H1 (cell line): ENCODE data around the gene GHRH.

Experiments used
- EZH2 ChIP-seq: fragments of 200-600 bp; sonication (generic); IDR thresholded peaks from 2 replicates; pipeline ENCODE4 v1.7.1; 2012; ENCODE audit warnings: low read depth, mild to moderate bottlenecking, moderate library complexity, low read length, inconsistent platforms; ENCODE audit not compliant: severe bottlenecking
- GABPA ChIP-seq: IDR thresholded peaks from 2 replicates; pipeline ENCODE4 v1.6.1; 2011; ENCODE audit warnings: mild to moderate bottlenecking, low read length, moderate library complexity, borderline replicate concordance; ENCODE audit not compliant: insufficient read depth
- JUND ChIP-seq: IDR thresholded peaks from 2 replicates; pipeline ENCODE4 v1.6.1; 2011; ENCODE audit warnings: mild to moderate bottlenecking, improper control_type of control experiment, low read length
- NRF1 ChIP-seq: IDR thresholded peaks from 2 replicates; pipeline ENCODE4 v1.6.1; 2011; ENCODE audit warnings: mild to moderate bottlenecking, low read depth, low read length, improper control_type of control experiment
- POLR2A ChIP-seq, 2 experiments: IDR thresholded peaks; 1 replicate in 1 of 2; 2 replicates in 1 of 2; pipeline ENCODE4 v1.6.1; 2011; ENCODE audit warnings: low read depth in 2 of 2, low read length in 2 of 2, mild to moderate bottlenecking in 2 of 2; ENCODE audit errors: control extremely low read depth in 1 of 2
- POLR2AphosphoS5 ChIP-seq: IDR thresholded peaks from 2 replicates; pipeline ENCODE4 v1.6.1; 2011; ENCODE audit warnings: low read depth, low read length
- SP1 ChIP-seq: IDR thresholded peaks from 2 replicates; pipeline ENCODE4 v1.6.1; 2011; ENCODE audit warnings: low read depth, low read length
- TAF7 ChIP-seq: optimal IDR thresholded peaks from 2 replicates; pipeline ENCODE3; 2011; ENCODE audit warnings: low read depth, mild to moderate bottlenecking, inconsistent platforms, low read length, moderate library complexity, borderline replicate concordance
- TF ChIP-seq, protein P1 (sequence below), 3 experiments: IDR thresholded peaks; 1 replicate in 2 of 3; 2 replicates in 1 of 3; pipeline versions ENCODE4 v1.5.1 to v1.6.1; 2011; ENCODE audit warnings: low read length in 3 of 3, mild to moderate bottlenecking in 3 of 3, inconsistent platforms in 2 of 3, low read depth in 1 of 3, moderate library complexity in 1 of 3; ENCODE audit not compliant: insufficient read depth in 1 of 3; ENCODE audit errors: control extremely low read depth in 1 of 3
- TF ChIP-seq, protein P2 (sequence below): IDR thresholded peaks from 2 replicates; pipeline ENCODE4 v1.6.1; 2012; ENCODE audit warnings: inconsistent platforms

DNA sequence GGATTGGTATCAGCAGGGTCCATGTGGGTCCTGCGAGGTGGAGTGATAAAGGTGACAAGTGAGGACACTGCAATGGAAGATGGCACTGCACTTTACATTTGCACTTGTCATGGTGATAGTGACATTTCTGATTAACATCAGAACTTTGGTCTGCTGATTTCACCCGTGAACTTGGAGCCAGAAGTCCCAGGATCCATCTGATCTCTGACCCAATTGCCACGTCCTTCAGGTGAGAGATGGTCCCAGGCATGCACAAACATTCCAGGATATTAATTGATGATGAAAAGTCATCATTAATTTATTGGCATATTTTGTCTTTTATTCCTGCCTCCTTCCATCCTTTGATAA is 9.8 kb upstream of the GHRH start:
- TF ChIP-seq JUND: no peak
- TF ChIP-seq POLR2A (IDR thresholded peaks at IDR 0.05; ENCODE audit: control extremely low read depth in 1 of 2, low read depth in 2 of 2, low read length in 2 of 2): no peak
- TF ChIP-seq SP1: no peak
- TF ChIP-seq TAF7: no peak
- TF ChIP-seq EZH2: no peak
- TF ChIP-seq, protein P1, sequence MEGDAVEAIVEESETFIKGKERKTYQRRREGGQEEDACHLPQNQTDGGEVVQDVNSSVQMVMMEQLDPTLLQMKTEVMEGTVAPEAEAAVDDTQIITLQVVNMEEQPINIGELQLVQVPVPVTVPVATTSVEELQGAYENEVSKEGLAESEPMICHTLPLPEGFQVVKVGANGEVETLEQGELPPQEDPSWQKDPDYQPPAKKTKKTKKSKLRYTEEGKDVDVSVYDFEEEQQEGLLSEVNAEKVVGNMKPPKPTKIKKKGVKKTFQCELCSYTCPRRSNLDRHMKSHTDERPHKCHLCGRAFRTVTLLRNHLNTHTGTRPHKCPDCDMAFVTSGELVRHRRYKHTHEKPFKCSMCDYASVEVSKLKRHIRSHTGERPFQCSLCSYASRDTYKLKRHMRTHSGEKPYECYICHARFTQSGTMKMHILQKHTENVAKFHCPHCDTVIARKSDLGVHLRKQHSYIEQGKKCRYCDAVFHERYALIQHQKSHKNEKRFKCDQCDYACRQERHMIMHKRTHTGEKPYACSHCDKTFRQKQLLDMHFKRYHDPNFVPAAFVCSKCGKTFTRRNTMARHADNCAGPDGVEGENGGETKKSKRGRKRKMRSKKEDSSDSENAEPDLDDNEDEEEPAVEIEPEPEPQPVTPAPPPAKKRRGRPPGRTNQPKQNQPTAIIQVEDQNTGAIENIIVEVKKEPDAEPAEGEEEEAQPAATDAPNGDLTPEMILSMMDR (IDR thresholded peaks at IDR 0.05; ENCODE audit: control extremely low read depth in 1 of 3, insufficient read depth in 1 of 3, low read depth in 1 of 3, low read length in 3 of 3): no peak
- no peak for TF ChIP-seq NRF1
- no peak for TF ChIP-seq GABPA
- TF ChIP-seq, protein P2, sequence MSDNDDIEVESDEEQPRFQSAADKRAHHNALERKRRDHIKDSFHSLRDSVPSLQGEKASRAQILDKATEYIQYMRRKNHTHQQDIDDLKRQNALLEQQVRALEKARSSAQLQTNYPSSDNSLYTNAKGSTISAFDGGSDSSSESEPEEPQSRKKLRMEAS: no peak
- no peak for TF ChIP-seq POLR2AphosphoS5
